ENCODE results near the gene OR52I2.

OR52I2 gene

DNA sequence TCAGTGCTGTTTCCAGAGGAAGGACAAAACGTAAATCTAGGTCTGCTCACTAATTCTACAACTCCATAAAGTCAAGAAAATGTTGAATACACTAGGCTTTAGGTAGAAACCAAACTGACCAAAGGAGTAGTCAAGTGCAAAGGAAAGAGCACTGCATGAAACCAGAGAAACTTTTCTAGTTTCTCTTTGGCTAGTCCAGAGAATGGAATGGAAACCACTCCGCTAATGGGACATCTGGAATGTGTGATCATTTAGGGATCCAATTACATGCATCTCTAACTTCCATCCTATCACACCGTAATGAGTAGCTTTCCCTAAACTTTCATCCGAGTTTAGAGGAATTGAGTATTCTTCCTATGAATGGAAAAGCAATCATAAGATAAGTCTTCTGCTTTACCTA lies 34.1 kb upstream of the OR52I2 start:
- no peak overlapping the region for H3K4me3 ChIP-seq (ENCODE audit: low read depth, low read length)
- POLR2A ChIA-PET = no interaction called here
- TF ChIP-seq, protein P1, sequence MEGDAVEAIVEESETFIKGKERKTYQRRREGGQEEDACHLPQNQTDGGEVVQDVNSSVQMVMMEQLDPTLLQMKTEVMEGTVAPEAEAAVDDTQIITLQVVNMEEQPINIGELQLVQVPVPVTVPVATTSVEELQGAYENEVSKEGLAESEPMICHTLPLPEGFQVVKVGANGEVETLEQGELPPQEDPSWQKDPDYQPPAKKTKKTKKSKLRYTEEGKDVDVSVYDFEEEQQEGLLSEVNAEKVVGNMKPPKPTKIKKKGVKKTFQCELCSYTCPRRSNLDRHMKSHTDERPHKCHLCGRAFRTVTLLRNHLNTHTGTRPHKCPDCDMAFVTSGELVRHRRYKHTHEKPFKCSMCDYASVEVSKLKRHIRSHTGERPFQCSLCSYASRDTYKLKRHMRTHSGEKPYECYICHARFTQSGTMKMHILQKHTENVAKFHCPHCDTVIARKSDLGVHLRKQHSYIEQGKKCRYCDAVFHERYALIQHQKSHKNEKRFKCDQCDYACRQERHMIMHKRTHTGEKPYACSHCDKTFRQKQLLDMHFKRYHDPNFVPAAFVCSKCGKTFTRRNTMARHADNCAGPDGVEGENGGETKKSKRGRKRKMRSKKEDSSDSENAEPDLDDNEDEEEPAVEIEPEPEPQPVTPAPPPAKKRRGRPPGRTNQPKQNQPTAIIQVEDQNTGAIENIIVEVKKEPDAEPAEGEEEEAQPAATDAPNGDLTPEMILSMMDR (IDR thresholded peaks at IDR 0.05; ENCODE audit: insufficient read depth, low read length, missing control alignments) = no peak
- DNase-seq (ENCODE audit: low read depth, low spot score) = no peak
- CTCF ChIA-PET = interaction anchor here (1.4 to 2.7 kb wide), 3 partner anchors 8 to 362 kb away, joined by 3 to 11 read pairs (median 6); no protein-coding TSS in a partner anchor

GRCh38 chr11:4551346-4551979 lies 30.1 kb upstream of the OR52I2 start:
- ChIA-PET POLR2A (no interaction called here), CTCF (interaction anchor here (1.0 to 3.7 kb wide), 5 partner anchors 9 to 368 kb away, joined by 3 to 24 read pairs (median 6); no protein-coding TSS in a partner anchor)
- TF ChIP-seq, protein P1 (IDR thresholded peaks at IDR 0.05; ENCODE audit: insufficient read depth, low read length, missing control alignments) = no peak
- H3K4me3 ChIP-seq (ENCODE audit: low read depth, low read length) = no peak overlapping the region
- DNase-seq (ENCODE audit: low read depth, low spot score) = no peak

DNA sequence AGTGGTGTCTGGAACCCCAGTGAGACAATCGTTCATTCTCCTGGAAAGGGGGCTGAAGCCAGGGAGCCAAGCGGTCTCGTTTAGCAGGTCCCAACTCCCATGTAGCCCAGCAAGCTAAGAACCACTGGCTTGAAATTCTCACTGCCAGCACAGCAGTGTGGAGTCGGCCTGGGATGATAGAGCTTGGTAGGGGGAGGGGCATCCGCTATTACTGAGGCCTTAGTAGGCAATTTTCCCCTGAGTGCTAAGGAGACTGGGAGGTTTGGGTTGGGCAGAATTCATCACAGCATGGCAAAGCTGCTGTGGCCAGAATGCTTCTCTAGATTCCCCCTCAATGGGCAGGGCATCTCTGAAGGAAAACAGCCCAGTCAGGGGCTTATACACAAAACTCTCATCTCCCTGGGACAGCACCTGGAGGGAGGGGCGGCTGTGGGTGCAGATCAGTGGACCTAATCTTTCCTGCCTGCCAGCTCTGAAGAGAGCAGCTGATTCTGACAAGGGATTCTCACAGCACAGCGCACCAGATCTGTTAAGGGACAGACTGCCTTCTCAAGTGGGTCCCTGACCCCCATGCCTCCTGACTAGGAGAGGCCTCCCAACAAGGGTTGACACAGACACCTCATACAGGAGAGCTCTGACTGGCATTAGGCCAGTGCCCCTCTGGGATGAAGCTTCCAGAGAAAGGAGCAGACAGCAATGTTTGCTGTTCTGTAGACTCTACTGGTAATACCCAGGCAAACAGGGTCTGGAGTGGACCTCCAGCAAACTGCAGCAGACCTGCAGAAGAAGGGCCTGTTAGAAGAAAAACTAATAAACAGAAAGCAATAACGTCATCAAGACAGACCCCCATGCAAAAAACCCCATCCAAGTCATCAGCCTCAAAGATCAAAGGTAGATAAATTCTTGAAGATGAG lies 21.8 kb upstream of the OR52I2 start:
- ChIA-PET CTCF (interaction anchor here (1.7 kb wide), 1 partner anchor 373 kb away, joined by 4 read pairs; no protein-coding TSS in a partner anchor), POLR2A (interaction anchor here (0.6 kb wide), 1 partner anchor 373 kb away, joined by 3 read pairs; no protein-coding TSS in a partner anchor)
- TF ChIP-seq, protein P1 (IDR thresholded peaks at IDR 0.05; ENCODE audit: insufficient read depth, low read length, missing control alignments) = no peak
- no peak overlapping the region for H3K4me3 ChIP-seq (ENCODE audit: low read depth, low read length)
- no peak for DNase-seq (ENCODE audit: low read depth, low spot score)

GRCh38 chr11:4560467-4560866 lies 21.1 kb upstream of the OR52I2 start:
- no peak overlapping the region for H3K4me3 ChIP-seq (ENCODE audit: low read depth, low read length)
- ChIA-PET POLR2A (no interaction called here), CTCF (no interaction called here)
- no peak for DNase-seq (ENCODE audit: low read depth, low spot score)
- TF ChIP-seq, protein P1 (IDR thresholded peaks at IDR 0.05; ENCODE audit: insufficient read depth, low read length, missing control alignments) = no peak

GRCh38 chr11:4565371-4565770 lies 16.2 kb upstream of the OR52I2 start:
- TF ChIP-seq, protein P1 (IDR thresholded peaks at IDR 0.05; ENCODE audit: insufficient read depth, low read length, missing control alignments) = no peak
- ChIA-PET POLR2A (no interaction called here), CTCF (interaction anchor here (1.9 kb wide), 1 partner anchor 378 kb away, joined by 6 read pairs; no protein-coding TSS in a partner anchor)
- no peak for DNase-seq (ENCODE audit: low read depth, low spot score)
- H3K4me3 ChIP-seq (ENCODE audit: low read depth, low read length) = no peak overlapping the region

DNA sequence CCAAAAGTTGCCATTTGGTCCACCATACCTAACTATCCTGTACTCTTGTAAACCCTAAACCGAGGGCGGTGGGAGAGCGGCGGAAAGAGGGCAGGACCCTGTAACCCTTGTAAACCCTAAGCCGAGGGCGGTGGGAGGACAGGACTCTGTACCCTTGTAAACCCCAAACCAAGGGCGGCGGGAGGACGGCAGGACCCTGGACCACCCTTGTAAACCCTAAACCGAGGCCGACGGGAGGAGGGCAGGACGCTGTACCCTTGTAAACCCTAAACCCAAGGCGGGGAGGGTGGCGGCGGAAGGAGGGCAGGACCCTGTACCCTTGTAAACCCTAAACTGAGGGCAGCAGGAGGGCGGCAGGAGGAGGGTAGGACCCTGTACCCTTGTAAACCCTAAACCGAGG lies 12.5 kb upstream of the OR52I2 start:
- ChIA-PET CTCF (no interaction called here), POLR2A (no interaction called here)
- no peak for DNase-seq (ENCODE audit: low read depth, low spot score)
- H3K4me3 ChIP-seq (ENCODE audit: low read depth, low read length) = no peak overlapping the region
- TF ChIP-seq, protein P1 (IDR thresholded peaks at IDR 0.05; ENCODE audit: insufficient read depth, low read length, missing control alignments) = no peak
